Measurements from ENCODE around the gene OR56A4.

DNA sequence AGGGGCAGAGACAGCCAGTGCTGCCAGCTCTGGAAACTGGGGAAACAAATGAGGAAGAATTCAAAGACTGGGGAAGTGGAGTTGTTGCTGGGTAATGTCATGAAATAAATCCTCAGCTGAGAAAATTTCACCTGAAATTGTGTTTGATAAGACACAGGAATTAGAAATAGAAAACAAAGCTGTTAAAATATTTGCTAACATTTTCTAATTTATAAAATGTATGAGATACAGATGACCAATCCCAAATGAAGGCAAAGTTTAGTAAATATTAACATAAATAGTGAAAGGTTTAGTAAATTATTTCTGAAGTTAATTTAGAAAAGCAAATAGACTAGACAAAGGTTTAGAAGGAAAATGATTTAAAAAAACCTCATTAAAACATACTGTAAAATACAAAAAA lies 38.4 kb downstream of the OR56A4 start, which contains the start of gene OR56A5:
- TF ChIP-seq, protein P1, sequence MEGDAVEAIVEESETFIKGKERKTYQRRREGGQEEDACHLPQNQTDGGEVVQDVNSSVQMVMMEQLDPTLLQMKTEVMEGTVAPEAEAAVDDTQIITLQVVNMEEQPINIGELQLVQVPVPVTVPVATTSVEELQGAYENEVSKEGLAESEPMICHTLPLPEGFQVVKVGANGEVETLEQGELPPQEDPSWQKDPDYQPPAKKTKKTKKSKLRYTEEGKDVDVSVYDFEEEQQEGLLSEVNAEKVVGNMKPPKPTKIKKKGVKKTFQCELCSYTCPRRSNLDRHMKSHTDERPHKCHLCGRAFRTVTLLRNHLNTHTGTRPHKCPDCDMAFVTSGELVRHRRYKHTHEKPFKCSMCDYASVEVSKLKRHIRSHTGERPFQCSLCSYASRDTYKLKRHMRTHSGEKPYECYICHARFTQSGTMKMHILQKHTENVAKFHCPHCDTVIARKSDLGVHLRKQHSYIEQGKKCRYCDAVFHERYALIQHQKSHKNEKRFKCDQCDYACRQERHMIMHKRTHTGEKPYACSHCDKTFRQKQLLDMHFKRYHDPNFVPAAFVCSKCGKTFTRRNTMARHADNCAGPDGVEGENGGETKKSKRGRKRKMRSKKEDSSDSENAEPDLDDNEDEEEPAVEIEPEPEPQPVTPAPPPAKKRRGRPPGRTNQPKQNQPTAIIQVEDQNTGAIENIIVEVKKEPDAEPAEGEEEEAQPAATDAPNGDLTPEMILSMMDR (IDR thresholded peaks at IDR 0.05; ENCODE audit: insufficient read depth, low read length, poor library complexity, severe bottlenecking), result no peak
- no peak for TF ChIP-seq EZH2phosphoT487 (conservative IDR thresholded peaks at IDR 0.05; ENCODE audit: low read length)

All from SU-DHL-6 (cell line).